Renal cortical epithelial cell (primary cell): ENCODE results near the gene ABCA4. TPM values are rescaled to one million over a fixed set of nuclear protein-coding genes. Genes with fewer than 3 reads are reported as not detected.

Experiments used
- DNase-seq: peaks from one replicate; pipeline ENCODE4 v3.0.0-alpha.2; 2011; ENCODE audit warnings: low read depth
- total RNA-seq: library from RNA; depleted of rRNA; stranded (reverse); fragments of >200 nt; gene quantifications from 2 replicates; pipeline ENCODE4 v1.2.3, GENCODE V29; 2014

The ABCA4 gene
- total RNA-seq, 1 donor from 2014 or later, result 1.3 TPM

DNA sequence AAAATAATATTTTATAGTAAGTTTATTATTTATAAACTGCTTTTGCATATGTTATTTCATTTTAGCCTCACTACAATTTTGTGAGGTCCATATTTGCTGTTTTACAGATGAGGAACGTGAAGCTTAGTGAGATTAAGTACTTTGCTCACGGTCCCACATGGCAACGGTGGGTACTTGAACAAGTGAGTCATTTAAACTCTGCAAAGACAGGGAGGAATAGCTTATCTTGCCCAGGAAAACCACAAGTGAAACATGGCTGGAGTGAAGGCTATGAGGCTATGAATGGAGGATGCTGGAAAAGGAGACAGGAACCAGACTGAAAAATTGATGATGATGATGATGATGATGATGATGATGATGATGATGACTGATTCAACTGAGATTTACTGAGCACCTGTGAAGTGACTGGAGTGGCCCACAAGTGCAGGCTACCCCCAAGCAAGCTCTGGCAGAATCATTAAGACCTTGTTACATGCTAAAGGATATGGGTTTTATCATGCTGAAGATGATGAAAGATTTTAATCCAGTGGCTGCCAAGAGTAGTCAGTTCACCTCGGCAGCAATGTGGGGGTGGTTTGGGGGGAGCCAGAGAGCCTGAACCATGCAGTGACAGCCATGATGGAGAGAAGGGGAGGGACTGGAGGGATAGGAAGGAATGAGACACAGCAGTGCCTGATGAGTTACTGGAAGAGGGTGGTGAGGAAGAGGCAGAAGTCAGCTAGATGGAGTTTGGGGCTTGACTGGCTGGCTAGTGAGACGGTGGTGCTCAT is 1.4 kb upstream of the ABCA4 start:
- no peak for DNase-seq

DNA sequence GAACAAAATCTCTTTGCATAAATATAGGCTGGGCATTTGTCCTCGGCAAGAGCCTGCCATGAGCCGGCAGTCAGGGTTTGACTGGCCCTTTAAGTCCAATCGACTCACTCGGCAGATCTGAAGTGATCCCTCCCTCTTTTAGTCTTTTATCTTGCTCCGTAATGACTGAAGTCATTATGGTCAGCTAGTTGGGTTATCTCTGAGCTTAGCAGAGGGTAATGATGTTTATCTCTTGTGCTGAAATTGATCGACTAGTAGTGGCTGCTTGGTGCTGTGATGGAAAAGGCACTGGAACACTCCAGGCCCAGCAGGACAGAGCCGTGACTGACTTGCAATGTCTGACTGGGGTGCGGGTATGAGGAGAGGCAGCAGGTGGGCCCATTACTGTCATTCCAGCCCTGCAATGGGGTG is 468 bp upstream of the ABCA4 start:
- no peak for DNase-seq

DNA sequence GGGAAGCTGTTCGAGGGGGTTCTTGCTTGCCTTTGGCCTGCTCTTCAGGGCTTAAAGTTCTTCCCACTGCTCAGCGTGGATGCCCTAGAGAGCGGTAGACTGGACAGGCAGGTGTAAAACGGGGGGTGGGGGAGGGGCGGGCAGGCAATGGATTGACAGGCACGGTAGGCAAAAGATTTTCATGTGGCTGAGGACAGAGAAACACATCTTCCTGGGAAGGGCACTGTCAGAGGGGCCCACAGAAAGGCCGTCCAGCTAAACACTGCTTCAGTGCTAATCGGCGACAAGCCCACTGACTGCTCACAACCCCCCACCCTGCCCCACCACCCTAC is 412 bp downstream of the ABCA4 start:
- DNase-seq, result no peak

DNA sequence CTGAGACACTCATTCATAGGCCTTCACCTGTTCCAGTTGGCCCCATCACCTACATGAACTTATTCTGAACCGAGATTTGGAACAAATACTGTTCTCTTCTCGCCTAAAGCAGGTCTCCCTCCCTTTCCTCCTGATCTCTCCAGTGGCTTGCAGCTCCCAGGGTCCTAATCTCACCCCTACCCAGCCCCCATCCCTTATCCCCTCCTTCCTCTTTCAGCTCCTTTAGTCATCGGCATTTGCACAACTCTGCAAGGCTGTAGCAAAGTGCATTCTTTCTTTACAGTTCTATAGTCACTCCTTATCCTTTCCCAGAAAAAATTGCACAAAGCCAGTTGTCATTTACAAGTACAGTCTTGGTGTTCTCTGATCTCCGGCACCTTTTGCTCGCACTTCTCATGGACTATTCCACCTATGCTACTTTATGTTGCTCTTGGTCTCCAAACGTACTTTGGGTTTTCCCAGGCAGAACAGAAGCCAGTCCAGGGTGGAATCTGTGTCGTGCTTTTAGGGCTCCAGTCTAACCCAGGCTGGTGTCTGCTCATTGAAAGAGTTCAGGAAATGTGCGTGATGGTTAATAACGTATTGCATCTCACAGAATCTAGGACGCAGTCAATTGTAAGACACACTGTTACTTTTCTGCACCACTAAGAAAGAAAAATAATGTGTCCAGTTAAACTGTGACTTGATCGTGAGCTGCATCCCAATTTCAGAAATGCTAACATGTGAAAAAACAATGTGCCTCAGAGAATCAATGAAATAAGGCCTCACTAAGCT is 965 bp downstream of the ABCA4 start:
- peak; percentile 89 for DNase-seq

DNA sequence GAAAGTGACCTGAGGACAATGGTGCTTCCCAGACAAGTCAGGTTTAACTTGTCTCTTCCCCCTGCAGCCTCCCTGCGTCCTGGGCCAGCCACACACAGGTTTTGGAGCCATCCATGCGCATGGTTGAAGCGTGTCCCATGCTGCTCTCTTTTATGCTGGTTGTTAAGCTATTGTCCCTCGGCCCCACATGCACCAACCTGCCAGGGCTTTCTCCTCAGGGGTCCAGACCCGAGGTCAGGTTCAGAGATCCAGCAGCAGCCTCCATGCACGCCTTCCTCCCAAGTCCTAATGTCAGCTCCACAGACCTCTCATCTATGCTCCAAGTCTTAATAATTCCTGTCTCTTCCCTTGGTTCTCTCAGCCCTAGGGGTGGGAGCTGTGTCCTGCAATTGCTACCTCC is 1.6 kb downstream of the ABCA4 start:
- no peak for DNase-seq

DNA sequence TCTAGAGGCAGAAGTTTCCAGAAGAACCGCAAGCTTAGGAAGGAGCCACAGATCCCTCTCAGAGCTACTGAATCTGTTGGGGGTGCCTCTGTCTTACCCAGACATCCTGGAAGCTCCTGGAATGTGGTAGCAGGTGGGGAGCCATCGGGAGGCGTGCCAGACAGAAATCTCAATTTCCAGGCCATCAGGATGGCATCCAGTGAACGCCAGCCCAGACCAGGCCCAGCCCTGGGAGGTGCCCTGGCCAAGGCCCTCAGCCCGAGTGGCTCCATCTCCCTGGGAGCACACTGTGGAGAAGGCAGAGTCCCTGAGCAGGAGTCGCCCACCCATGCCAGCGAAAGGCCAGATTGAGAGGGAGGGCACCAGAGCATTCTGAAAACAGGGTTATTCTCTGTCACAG is 2.5 kb downstream of the ABCA4 start:
- no peak for DNase-seq

DNA sequence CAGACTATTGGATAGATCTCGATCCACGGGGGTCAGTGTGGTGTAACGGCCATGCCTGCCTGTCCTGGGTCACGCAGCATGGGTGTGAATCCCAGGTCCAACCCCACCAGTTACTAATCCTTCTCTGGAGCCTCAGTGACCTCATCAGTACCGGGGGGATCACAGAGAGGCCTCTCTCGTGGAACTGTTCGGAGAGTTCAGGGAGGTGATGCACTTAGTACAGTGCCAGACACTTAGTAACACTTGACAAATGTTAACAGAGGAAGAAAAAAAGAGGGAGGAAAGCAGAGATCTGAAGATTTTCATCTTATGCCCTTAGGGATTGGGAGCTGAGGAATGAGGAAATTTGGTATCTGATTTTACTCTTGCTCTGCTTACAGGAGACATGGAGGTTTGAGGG is 2.9 kb downstream of the ABCA4 start:
- peak; percentile 41 for DNase-seq

DNA sequence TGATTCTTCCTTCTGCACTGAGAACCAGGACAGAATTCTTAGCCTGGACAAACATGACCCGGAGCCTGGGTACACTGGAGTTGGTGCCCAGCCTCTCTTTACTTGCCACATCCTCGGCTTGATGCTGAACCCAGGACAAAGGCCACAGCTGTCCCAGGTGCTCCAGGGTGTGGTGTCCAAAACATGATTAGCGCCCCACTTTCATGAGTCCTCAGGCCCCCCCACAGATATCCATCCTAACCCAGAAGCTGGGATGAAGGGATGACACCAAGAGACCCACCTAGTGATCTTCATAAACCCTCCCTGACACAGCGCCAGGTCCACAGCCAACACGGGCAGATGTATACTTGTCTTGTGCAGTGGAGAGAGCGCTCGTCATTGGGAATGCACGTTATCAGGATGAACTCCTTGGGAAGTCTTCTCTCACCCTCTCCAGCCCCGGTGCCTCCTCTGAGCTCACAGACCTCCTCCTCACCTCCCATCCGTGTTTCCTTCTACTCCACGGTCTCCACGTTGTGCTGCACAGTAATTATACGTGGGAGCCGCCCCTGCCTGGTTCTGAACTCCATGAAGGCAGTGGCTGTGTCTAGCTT is 3.6 kb downstream of the ABCA4 start:
- no peak for DNase-seq

DNA sequence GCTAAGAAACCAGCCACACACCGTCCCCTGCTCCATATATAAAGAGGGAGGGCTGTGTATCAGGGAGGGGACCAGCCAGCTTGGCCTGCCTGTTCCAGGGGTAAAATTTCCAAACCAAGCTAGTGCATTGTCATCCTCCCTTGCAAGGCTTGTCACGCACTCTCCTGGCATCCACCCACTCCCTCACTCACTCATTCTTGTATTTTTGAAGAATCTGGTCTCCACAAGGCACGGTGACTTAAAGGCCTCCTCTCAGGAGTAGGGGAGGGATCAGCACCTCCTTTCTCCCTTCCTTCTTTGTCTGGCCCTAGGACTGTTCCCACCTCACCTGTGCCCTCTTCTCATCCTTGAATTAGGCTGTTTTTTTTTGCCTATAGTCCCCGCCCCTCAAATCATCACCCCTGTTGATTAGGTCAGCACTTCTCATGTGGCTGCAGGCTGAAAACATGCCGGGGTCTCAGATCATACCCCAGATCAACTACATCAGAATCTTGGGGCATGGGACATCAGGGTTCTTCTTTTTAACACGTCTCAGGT is 5.0 kb downstream of the ABCA4 start:
- no peak for DNase-seq

DNA sequence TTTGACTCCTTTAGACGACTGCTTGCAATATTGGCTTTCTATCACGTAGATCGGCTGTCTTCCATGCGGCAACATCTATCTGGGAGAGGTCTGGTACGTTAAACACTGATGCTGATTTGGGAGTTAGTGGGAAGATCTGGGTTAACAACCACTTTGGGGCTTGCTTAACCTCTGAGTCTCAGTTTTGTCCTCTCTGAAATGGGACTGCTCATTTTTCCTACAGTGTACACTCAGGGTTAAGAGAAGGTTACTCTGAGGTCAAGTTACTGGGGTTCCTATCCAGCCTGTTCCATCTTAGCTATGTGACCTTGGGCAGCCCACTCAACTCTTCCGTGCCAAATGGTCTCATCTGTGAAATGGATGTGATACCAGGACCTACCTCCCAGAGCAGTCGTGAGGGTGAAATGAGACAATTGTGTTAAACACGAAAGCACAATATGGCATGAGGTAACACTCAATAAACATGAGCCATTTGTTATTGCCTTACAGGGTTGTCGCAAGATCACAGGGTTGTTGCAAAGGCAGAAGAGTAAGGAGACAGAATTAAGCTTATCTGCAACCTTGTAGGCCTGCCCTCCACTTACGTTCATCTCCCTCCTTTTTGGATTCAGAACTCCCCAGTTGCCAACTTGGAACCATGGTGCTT is 5.6 kb downstream of the ABCA4 start:
- DNase-seq, result no peak

DNA sequence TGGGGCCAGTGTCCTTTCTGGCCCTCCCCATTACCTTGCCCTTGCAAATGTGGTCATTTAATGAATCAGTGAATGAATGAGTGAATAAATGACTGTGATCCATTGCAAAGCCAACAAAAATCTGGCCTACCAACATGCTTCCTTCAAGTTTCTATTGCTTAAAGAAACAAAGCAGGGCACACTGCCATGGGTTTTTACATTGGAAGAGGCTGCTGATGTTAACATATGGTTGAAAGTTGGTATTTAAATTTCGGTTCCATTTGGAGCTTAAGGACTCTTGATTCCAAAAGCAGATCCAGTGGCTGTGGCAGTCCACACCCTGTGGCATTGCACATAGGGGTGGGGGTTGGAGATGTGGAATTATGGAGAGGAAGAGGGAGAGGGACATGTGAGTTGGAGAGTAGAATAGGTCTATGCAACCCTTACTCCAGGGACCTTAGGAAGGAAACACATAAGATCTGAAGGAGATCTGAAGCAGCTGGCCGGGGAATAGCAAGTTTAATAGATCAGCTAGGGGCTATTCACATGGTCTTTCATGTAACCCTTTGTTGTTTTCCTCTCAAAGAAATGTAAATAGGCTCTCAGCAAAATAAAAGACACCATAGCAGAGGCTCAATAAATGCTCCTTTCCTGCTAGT is 7.2 kb downstream of the ABCA4 start:
- DNase-seq, result no peak

DNA sequence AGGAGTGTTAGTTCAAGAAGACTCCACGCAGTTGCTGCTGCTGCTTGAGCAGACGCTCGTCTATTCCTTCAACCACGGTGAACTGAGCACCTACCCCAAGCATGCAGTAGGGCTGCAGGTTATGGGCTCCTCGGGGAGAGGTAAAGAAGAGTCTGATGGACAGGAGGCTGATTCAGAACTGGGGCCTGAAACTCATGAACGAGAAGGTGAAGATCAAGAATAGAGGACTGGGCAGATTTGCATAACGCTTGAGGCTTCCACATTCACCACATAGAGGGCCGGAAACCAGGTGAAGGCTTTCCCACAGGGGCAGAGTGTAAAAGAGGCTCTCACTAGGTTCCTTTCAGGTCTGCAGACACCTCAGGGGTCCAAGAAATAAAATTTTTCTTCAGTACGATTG is 9.1 kb downstream of the ABCA4 start:
- DNase-seq, result no peak

DNA sequence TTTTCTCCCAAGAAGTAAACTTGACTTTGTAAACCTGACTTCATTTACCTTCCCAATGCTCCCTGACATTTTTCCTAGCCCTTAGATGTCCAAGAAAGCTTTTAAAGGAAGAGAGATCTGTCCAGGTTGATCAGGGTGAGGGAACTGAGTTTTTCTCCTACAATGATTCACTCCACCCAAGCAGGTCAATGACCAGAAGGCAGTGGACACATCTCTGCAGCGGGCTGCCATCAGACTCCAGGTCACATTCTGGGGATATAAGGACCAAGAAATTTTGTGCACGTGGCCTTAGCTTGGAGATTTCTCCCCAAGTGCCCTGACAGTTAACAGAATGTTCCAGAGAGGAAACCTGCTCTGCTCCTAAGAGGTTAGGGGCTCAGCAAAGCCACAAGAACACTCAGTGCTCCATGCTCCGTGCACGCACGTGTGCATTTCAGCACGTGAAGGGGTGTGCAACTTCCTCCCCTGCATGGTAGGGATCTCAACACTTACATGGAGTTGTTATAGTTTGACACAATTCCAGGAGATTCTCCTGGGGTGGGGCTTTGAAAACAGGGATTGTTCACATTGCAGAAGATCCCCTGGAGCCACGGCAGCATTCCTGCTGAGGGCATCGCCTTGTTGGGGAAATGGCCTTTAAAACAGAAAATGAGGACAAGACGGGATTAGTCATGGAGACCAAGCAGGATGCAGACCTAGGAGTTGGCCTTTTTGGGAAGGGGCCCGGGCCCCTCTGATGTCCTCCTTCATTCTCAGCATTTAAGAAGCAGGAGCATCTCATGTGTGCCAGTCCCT is 9.8 kb downstream of the ABCA4 start:
- DNase-seq, result no peak

DNA sequence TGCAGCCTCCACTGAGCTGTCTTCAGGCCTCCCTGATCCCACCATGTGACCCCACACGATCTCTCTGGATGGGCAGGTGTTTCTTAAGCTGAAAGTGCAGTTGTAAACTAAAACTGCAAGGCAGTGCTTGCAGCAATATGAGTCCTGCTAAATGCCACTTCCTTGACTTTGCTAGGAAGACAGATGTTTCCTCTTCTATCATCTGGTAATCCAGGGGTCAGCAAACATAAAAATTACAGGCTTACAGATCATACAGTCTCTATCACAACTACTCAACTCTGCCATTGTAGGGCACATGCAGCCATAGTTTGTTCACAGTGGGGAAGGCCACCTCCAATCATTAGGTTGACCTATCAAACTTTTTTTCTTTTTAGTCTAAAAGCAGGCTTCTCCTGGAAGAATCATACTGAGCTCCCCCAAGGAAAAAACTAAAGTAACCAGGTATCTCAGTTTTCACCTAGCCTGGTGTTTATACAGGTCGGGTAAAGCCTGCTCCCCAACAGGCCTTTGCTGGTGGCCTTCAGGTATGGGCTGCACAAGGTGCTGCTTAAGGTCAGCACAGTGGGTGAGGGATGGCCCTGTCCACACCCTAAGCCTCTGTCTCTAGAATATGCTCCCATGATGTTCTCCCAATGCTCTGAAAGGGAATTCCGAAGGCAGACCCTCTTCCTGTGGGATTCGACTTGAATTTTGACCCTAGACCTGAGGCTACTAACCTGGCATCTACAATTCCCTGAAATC is 10.8 kb downstream of the ABCA4 start:
- no peak for DNase-seq

DNA sequence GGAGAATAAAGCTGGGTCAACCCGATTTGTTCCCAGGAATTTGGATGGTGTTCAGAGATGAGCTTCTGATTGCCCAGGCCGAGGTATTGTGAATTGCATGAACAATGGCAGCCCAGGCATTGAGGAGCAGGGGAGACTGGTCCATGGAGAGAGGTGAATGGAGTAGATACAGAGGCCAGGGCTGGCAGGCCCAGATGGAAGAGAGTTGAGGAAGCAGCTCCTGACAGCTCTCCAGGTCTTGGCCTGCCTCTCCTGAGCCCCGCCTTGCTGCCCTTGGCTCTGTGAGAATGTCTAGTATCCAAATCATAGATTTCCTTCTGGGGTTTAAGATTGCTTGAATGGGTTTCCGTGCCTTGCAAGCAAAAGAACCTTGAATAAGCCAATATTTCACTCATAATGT is 11.5 kb downstream of the ABCA4 start:
- no peak for DNase-seq

DNA sequence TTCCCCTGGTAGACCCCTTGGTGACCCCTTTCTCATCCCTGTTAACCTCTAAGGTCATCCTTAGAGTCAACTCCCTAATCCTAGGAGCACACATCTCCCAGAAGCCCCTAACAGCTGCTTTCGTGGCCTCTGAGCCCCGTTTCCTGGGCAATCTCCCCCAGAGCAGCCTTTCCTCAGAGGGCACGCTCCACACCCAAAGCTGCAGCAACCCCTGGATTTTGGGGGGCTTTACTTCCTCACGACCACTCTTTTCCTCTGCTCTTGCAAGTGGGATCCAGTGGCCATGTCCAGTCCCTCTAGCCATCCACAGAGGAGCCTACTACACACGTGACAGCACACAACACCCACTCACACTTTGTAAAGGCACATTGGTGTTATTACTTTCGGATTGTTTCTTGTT is 13.8 kb downstream of the ABCA4 start:
- DNase-seq, result no peak

DNA sequence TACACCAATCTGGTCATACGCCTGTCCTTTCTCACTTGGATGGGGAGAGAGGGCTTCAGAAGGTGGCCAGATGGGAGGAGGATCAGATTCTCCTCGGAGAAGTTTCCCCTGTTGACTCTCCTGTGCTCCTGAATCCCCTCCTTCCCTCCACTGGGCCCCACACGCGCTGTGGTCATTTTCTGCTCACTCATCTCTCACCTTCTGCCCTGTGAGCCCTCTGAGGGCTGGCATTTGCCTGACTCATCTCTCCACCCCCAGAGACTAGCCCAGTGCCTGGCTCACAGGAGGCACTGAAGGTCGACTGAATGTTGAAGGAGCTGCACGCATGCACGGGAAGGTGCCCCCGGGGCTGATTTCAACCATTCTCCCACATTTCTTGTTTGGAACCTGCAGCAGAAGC is 14.2 kb downstream of the ABCA4 start:
- DNase-seq, result peak; percentile 64

DNA sequence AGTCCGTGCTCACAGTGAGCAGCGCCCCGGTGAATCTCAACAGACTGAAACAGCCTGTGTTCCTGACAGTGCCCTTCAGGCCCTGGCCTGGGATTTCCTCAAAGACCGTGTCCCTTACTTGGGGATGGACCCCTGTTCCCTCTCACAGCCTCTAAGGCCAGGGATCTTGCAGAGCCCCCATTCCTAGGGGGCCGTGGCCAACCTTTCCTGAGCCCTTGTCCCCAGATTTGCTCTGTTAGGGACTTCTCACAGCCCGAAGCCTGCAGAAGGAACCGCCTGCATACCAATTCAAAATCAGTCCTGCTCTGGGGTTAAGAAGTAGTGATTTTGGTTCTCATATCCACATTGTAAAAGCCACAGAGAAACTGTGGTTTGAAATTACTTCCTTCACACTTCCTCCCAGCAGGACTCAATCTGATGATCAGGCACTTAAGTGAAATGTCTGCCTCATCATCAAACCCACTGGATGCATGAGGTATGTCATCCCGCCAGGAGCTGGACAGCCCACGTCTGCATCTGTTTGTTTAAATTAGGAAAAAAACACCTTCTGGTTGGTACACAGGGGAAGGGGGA is 14.9 kb downstream of the ABCA4 start:
- peak; percentile 65 for DNase-seq

DNA sequence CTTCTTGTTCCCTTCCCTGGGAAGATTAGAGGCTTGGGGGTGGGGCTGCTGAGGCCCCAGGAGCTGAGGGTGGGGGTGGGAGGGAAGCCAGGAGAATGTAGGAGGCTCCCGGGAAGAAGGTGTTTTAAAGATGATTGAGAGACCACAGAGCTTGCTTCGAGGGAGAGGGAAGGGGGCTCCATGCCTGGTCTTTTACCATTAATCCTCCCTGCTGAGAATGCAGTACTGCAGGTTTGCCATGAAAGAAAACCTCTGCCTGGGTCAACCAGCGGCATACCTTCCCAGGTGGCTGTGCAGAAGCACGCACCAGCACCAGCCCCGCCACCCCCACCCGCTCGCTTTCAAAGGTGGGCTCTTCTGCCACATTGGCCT is 15.4 kb downstream of the ABCA4 start:
- DNase-seq, result no peak
